GM21529 (cell line): Measurements from ENCODE around the gene IFI6.

Experiments used
- ATAC-seq: cut with Tn5 transposase; IDR thresholded peaks from one replicate; pipeline ENCODE4 v1.9.1; 2021; ENCODE audit not compliant: unreplicated experiment

The IFI6 gene

DNA sequence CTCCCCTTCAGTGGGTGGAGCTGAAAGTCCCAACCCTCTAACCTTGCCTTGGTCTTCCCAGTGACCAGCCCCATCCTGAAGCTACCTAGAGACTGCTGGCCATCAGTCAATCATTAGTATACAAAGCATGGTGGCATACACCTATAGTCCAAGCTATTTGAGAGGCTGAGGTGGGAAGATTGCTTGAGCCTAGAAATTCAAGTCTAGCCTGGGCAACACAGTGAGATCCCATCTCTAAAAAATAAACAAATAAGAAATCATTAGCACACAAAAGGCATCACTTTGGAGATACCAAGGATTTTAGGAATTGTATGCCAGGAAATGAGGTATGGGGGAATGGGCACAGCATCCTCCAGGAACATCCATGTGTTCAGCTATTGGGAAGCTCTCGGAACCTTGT lies 4.4 kb upstream of the IFI6 start:
- no peak for ATAC-seq

DNA sequence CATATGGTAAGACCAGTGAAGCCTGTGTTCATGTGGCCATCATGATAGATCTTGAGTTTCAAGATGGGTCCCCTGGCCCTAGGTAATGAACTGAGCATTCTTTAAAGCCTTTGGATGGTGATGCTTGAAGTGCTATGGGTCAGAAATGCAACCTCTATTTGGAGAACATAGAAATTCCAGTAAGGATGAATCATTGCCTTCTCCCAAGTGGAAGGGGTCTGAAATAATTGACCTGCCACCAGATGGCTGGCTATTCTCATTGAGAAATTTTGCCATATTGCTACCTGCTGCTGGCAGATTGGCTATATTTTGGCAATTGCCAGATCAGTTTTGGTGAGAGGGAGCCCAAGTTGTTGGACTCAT lies 739 bp upstream of the IFI6 start:
- no peak for ATAC-seq

DNA sequence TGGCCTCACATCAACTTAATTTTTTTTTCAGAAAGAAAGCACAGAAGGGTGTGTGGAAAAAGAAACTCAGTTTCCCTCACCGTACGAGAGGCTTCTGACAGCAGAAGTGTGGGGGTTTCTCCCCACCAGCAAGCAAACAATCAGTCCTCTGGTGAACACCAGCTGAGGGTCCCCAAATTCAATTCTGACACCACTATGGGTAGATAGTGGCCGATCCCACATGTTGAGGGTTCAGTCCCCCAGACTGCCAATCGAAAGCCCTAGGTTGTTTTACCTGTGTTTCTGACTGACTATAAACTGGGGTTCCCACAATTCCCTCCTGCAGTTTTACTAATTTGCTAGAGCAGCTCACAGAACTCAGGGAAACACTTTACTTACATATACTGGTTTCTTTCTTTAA lies 2.1 kb downstream of the IFI6 start:
- no peak for ATAC-seq

- no peak for ATAC-seq
These were observed 2.9 kb downstream of the IFI6 start for GRCh38 chr1:27668808-27669723.

DNA sequence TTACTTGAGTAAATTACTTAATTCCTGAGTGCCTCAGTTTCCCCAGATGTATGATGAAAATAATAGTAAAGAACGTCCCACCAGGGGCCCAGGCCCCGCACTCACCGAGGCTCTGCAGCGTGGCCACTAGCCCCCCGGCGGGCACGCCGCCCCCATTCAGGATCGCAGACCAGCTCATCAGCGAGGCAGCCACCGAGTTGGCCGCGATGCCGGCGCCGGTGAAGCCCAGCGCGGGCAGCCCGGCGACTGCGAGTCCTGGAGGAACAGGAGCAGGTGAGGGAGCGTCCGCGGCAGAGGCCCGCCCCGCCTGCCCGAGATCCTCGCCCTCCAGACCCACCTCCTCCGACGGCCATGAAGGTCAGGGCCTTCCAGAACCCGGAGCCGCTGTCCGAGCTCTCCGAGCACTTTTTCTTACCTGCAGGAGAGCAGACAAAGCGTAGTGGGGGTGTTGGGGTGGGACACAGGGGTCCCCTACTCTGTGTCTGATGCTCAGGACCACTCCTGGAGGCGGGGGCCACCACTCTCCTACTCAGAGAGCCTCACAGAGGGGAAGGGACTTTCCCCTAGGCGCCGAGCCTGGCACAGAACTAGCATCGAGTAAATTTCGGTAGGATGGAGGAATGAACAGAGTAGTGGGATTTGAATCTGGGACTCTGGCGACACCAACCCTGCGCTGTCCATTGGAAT lies 3.7 kb downstream of the IFI6 start:
- no peak for ATAC-seq

DNA sequence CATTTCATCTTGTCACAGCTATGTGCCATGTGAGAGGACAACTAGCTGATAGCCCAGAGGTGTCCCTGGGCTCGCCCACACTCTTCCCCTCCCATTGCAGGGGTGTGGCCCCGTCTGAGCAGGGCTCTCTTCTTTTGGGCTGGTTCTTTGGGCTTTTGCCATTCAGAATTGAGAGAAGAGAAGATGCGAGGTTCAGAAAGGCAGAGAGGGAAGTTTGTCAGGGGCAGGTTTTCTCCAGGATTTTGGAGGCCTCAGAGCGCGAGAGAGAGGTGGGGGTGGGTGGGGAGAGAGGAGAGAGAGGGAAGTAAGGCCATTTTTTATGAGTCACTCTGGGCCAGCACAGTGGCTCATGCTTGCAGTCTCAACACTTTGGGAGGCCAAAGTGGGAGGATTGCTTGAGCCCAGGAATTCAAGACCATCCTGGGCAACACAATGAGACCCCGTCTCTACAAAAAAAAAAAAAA lies 5.2 kb downstream of the IFI6 start:
- no peak for ATAC-seq

DNA sequence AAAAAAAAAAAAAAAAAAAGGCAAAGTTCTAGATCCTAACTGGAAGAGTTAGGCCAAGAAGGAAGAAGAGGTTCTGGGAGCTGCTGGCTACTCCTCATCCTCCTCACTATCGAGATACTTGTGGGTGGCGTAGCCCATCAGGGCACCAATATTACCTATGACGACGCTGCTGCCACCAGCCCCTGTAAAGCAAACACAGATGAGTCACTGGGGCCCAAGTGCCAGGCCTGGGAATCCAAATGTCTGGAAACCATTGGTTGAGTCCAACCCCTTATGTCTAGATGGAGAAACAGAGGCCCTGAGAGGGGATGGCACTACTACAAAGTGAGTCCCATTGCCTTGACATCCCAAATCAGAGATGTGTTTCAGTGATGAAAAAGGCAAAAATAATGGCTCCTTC lies 5.7 kb downstream of the IFI6 start:
- ATAC-seq = no peak

DNA sequence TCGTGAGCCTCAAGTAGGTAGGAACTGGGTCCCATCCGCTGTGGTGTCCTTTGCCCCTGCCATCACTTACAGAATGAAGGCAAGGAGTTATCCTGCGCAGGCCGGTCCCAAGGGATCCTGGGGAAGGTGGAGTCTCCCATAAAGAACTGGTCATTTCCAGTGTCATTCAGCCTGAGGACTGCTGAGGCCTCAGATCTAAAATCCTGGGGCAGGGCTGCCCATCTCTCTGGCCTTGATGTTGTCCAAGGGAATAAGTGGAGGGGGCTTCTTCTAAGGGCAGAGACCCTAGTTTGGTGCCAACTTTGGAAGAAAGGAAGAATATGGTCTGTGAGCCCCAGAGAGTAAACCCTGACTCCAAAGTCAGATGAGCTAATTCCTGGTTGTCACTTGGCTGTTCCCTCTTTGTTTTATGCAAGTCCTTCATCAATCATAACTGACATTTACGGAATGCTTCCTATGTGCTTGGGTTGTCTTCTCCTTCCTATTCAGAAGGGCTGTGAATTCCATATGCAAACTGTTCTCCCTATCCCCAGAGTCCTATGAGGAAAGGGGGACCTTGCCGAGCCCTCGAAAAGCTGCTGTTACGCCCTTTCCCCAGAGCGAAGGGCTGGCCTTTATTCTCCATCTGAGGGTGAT lies 6.9 kb downstream of the IFI6 start:
- ATAC-seq = no peak

DNA sequence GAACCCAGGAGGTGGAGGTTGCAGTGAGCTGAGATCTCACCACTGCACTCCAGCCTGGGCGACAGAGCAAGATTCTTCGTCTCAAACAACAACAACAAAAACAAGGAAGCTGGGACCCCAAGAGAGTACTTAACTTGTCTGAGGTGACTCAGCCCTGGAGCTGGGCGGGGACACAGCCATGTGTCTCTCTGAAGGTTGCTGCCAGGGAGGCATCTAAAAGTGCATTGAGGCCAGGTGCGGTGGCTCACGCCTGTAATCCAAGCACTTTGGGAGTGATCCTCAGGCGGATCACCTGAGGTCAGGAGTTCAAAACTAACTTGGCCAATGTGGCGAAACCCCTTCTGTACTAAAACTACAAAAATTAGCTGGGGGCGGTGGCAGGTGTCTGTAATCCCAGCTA lies 7.7 kb downstream of the IFI6 start:
- no peak for ATAC-seq

- ATAC-seq = peak; percentile 44
These were observed 9.1 kb downstream of the IFI6 start for GRCh38 chr1:27662707-27663393.

DNA sequence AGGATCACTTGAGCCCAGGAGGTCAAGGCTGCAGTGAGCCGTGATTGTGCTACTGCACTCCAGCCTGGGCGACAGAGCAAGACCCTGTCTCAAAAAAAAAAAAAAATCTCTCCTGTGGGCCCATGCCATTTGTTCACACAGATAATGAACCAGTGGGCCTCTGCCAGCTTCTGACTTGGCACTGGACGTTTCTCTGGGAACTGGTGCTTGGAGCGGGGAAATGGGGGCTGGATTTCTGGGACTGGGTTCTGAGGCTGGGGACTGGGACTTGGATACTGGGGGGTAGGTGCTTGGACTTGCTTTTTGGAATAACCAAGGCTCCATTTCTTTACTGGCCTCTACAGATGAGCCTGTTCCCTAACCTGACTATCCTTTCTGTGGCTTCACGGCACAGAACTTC lies 9.7 kb downstream of the IFI6 start:
- no peak for ATAC-seq

- no peak for ATAC-seq
These were observed 10.4 kb downstream of the IFI6 start for GRCh38 chr1:27661412-27662075.

DNA sequence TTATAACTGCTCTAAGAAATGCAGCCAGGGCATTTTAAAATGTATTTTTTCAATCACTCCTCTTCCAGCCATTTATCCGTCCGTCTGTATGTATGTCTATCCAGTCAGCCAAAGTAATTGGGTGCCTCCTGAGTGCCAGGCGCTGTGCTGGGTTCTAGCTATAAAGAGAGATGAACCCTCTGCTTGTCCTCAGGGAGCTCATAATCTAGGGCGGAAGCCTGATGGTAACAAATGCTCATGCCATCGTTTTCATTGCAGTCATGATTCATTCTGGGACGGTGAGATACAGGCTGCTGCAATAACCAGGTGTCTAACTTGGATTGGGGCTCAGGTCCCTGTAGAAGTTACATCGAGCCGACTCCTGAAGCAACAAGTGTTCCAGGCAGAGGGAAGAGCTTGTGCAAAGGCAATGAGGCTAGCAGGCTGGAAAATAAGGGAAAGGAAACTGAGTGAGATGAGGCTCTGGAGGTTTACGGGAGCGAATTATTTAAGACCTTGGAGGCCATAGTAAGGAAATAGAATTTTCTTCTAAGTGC lies 11.6 kb downstream of the IFI6 start:
- no peak for ATAC-seq

GRCh38 chr1:27659497-27660299 lies 12.3 kb downstream of the IFI6 start:
- peak; percentile 55 for ATAC-seq

- peak; percentile 10 for ATAC-seq
These were observed 13.0 kb downstream of the IFI6 start for GRCh38 chr1:27658951-27659496.

DNA sequence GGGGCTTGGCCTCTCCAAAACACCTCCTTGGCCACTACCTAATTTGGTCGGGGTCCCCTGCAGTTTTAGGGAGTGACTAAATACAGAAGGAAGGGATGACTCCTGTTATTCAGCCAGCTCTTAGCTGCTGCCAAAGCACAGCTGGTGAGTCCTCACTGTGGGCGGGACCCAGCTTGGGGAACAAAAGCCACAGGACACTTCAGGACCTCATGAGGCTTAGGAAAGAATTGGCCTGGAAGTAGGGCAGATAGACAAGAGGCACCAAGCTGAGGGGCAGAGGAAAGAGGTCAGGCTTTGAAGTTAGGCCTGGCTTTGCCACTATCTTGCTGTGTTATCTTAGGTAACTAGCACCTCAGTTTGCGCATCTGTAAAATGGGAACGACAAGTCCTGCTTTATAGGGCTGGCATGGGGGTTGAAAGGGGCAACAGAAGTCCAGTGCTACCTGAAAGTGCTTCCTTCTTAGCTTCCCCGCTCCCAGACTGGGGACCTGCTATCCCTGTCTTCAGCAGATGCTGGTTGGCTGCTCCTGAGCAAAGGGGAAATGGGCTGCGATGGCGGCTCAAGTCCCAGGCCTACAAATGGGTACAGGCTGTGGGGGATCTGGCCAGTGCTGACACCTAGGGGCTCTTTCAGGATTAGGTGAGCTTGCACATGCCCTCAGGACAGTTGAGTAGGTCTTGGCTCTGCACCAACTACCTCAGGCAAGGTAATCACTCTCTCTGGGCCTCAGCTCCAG lies 15.7 kb downstream of the IFI6 start:
- no peak for ATAC-seq

DNA sequence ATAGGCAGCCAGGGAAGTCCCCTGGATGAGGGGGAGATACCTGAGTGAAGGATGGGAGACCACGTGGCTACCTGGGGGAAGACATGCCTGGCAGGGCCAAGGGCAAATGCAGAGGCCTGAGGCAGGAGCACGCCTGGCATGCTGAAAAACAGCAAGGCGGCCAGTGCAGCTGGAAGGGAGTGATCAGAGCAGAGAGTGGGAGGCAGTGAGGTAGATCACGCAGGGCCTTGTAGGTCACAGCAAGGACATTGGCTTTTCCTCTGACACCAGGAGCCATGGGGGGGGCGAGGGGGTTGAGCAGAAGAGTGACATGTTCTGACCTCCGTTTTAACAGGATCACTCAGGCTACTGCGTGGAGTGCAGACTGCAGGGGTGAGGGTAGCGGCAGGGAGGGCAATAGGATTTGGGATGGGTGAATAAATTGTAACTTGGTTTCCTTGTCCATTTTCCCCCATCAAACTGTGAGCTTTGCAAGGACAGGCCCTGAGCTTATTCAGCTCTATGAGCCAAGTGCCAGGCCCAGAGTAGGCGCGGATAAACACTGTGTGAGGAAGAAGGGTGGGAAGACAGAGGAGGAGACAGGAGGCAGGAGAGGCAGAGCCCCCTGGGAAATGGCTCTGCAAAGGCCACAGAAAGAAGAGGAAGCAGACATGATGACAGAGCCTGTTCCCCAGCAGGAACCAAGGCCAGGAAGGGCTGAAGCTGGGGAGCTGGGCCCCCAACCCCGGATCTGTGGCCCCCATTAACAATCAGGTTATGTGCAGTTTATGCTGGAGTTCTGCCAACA lies 16.6 kb downstream of the IFI6 start:
- ATAC-seq = no peak
